Trophoblast cell (in vitro differentiated cells and primary cell): ENCODE results near the gene MTLN.
"Not testable (repeated sequence)": the region's sequence is repeated elsewhere in the genome, so short reads cannot be mapped to it uniquely, and the experiment has no call there.

Source experiments
- DNase-seq, 2 donors: peaks; one replicate each; pipeline ENCODE4 v3.0.0-alpha.2; 2016
- H2AFZ ChIP-seq: 2 replicates; pipeline ENCODE4 v1.6.1; 2013; ENCODE audit warnings: low read length, moderate library complexity, mild to moderate bottlenecking; ENCODE audit not compliant: insufficient read depth, poor library complexity
- H2AK5ac ChIP-seq: 2 replicates; pipeline ENCODE4 v1.6.1; 2013; ENCODE audit warnings: mild to moderate bottlenecking, low read length
- H2BK120ac ChIP-seq: 2 replicates; pipeline ENCODE4 v1.6.1; 2013; ENCODE audit warnings: low read length, mild to moderate bottlenecking, moderate library complexity; ENCODE audit not compliant: insufficient read depth, poor library complexity
- H2BK12ac ChIP-seq: 2 replicates; pipeline ENCODE4 v1.6.1; 2013; ENCODE audit warnings: mild to moderate bottlenecking, low read length, moderate library complexity
- H2BK5ac ChIP-seq: 2 replicates; pipeline ENCODE4 v1.6.1; 2013; ENCODE audit warnings: low read length, low read depth, moderate library complexity, mild to moderate bottlenecking; ENCODE audit not compliant: poor library complexity
- H3K14ac ChIP-seq: 2 replicates; pipeline ENCODE4 v1.6.1; 2013; ENCODE audit warnings: mild to moderate bottlenecking, low read length
- H3K18ac ChIP-seq: 2 replicates; pipeline ENCODE4 v1.6.1; 2013; ENCODE audit warnings: mild to moderate bottlenecking, low read length
- H3K23ac ChIP-seq: 2 replicates; pipeline ENCODE4 v1.6.1; 2013; ENCODE audit warnings: low read length
- H3K27ac ChIP-seq: 2 replicates; pipeline ENCODE4 v1.5.1; 2013; ENCODE audit warnings: low read depth, mild to moderate bottlenecking, inconsistent platforms, low read length, moderate library complexity
- H3K27me3 ChIP-seq: 2 replicates; pipeline ENCODE4 v1.6.1; 2013; ENCODE audit warnings: inconsistent platforms, mild to moderate bottlenecking, low read length, moderate library complexity; ENCODE audit not compliant: insufficient read depth
- H3K36me3 ChIP-seq, 2 experiments: 1 replicate in 1 of 2; 2 replicates in 1 of 2; pipeline ENCODE4 v1.6.1; 2013; ENCODE audit warnings: low read length in 2 of 2, mild to moderate bottlenecking in 2 of 2, moderate library complexity in 1 of 2; ENCODE audit not compliant: insufficient read depth in 2 of 2, control insufficient read depth in 1 of 2
- H3K4ac ChIP-seq: 2 replicates; pipeline ENCODE4 v1.6.1; 2013; ENCODE audit warnings: low read depth, mild to moderate bottlenecking, low read length, moderate library complexity
- H3K4me1 ChIP-seq, 2 experiments: 1 replicate in 1 of 2; 2 replicates in 1 of 2; pipeline ENCODE4 v1.6.1; 2013; ENCODE audit warnings: low read length in 2 of 2, mild to moderate bottlenecking in 2 of 2, moderate library complexity in 1 of 2; ENCODE audit not compliant: insufficient read depth in 2 of 2, control insufficient read depth in 1 of 2
- H3K4me2 ChIP-seq: 2 replicates; pipeline ENCODE4 v1.6.1; 2013; ENCODE audit warnings: inconsistent platforms, mild to moderate bottlenecking, low read length, moderate library complexity
- H3K4me3 ChIP-seq: 2 replicates; pipeline ENCODE4 v1.5.1; 2013; ENCODE audit warnings: mild to moderate bottlenecking, low read depth, low read length, inconsistent platforms
- H3K79me1 ChIP-seq: one replicate; pipeline ENCODE4 v1.6.1; 2013; ENCODE audit warnings: low read length
- H3K79me2 ChIP-seq: 2 replicates; pipeline ENCODE4 v1.6.1; 2013; ENCODE audit warnings: low read length, mild to moderate bottlenecking; ENCODE audit not compliant: control insufficient read depth, insufficient read depth, poor library complexity
- H3K9ac ChIP-seq: 2 replicates; pipeline ENCODE4 v1.6.1; 2013; ENCODE audit warnings: mild to moderate bottlenecking, low read length
- H3K9me3 ChIP-seq: 2 replicates; pipeline ENCODE4 v1.6.1; 2013; ENCODE audit warnings: low read depth, mild to moderate bottlenecking, control low read depth, inconsistent platforms, low read length; ENCODE audit not compliant: insufficient read depth
- H4K12ac ChIP-seq: 2 replicates; pipeline ENCODE4 v1.6.1; 2013; ENCODE audit warnings: low read depth, mild to moderate bottlenecking, low read length, moderate library complexity
- H4K8ac ChIP-seq: 2 replicates; pipeline ENCODE4 v1.6.1; 2013; ENCODE audit warnings: low read depth, mild to moderate bottlenecking, low read length, moderate library complexity
- H4K91ac ChIP-seq: one replicate; pipeline ENCODE4 v1.6.1; 2013; ENCODE audit warnings: low read depth, mild to moderate bottlenecking, low read length, moderate library complexity
- WGBS: extraction: QIAGEN DNeasy Blood & Tissue Kit; methylation state at CpG from one replicate; pipeline ENCODE4 v1.1.7; 2013; ENCODE audit warnings: missing lambda C conversion rate; ENCODE audit not compliant: insufficient read length, insufficient coverage; ENCODE audit errors: extremely low coverage; 5-methylcytosine and 5-hydroxymethylcytosine counted together

MTLN gene

DNA sequence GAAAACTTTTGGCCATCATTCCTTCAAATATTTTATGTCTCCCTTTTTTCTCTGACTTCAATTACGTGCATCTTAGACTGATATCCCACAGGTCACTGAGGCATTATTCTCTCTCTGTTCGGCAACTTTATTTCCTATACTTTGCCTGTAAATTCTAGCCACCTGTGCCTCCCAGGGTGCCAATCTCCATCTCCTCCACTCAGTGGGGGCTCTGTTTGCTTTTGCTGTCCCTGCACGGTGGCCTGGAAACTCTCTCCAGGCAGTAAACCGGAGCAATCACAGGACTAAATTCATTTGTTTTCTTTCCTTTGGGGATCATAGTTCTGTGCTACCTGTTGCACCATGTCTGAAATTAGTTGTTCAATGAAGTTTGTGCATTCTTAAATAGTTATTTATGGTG is 9.6 kb upstream of the MTLN start:
- Histone ChIP-seq H3K4ac (no peak overlapping the region), H2BK120ac (no peak overlapping the region), H3K9me3 (no peaks in the 10 kb centered on the region), H3K79me1 (no peaks in the 10 kb centered on the region), H3K9ac (no peak overlapping the region), H3K79me2 (no peaks in the 10 kb centered on the region), H3K36me3 (no peaks in the 10 kb centered on the region), H2BK5ac (no peak overlapping the region), H3K27ac (no peak overlapping the region), H3K23ac (no peak overlapping the region), H3K4me3 (no peak overlapping the region), H2AFZ (no peak overlapping the region), H3K18ac (no peak overlapping the region), H4K91ac (no peak overlapping the region), H2BK12ac (no peak overlapping the region), H3K14ac (no peak overlapping the region), H3K4me1 (no peaks in the 10 kb centered on the region), H4K8ac (no peak overlapping the region), H4K12ac (no peak overlapping the region), H3K4me2 (no peak overlapping the region), H2AK5ac (no peak overlapping the region), H3K27me3 (no peaks in the 10 kb centered on the region)
- DNase-seq = no peak
- WGBS = no CpG with 5 or more reads among the region's 4 CpGs

DNA sequence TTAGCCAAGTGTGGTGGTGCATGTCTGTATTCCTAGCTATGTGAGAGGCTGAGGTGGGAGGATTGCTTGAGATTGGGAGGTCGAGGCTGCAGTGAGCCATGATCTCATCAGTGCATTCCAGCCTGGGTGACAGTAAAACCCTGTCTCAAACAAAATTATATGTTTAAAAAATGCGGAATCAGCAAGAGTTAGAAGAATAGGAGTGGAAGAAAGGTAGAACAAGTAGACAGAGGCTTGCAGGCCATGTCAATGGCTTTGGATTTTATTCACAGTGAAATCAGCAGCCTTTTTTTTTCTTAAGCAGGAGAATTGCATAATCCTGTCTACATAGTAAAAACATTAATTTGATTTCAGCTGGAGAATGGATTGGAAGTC is 7.8 kb upstream of the MTLN start:
- Histone ChIP-seq H3K4me3 (no peak overlapping the region), H3K4me1 (no peaks in the 10 kb centered on the region), H3K36me3 (no peaks in the 10 kb centered on the region), H3K23ac (no peak overlapping the region), H3K27ac (no peak overlapping the region), H3K9ac (no peak overlapping the region), H3K4ac (no peak overlapping the region), H4K91ac (no peak overlapping the region), H2AK5ac (no peak overlapping the region), H3K9me3 (no peaks in the 10 kb centered on the region), H2BK5ac (no peak overlapping the region), H3K4me2 (no peak overlapping the region), H2AFZ (no peak overlapping the region), H3K18ac (no peak overlapping the region), H4K8ac (no peak overlapping the region), H2BK120ac (no peak overlapping the region), H3K14ac (no peak overlapping the region), H2BK12ac (no peak overlapping the region), H3K79me1 (no peaks in the 10 kb centered on the region), H3K27me3 (no peaks in the 10 kb centered on the region), H4K12ac (no peak overlapping the region), H3K79me2 (no peaks in the 10 kb centered on the region)
- DNase-seq = no peak
- WGBS = no CpG with 5 or more reads among the region's 2 CpGs

DNA sequence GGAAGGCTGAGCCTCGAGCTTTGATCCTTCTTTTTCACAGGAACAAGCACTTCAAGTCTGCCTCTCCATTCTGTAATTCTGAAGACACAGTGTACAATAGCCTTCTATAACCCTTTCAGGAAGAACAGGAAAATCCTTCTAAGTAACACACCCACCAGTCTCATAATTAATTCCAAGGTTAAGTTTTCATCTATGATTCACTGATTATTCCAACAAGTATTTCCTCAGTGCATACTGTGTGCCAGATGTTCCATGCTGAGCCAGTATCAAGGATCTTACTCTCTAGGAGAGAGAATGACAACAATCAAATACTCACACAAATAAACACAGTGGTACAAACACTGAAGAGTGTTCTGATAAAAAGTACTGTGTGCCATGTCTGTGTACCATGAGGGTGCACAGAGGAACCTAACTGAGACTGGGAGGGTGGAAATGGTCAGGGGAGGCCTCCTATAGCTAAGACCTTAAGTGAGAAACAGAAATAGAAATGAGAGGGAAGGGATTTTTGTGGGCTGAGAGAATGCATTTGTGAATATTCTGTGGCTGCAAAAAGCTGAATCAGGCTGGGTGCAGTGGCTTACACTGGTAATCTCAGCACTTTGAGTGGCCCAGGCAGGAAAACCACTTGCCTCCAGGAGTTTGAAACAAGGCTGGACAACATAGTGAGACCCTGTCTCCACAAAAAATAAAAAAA is 7.3 kb upstream of the MTLN start:
- H3K36me3 ChIP-seq = no peaks in the 10 kb centered on the region
- no peak for DNase-seq
- no peak overlapping the region for H2BK5ac ChIP-seq
- H3K79me2 ChIP-seq = no peaks in the 10 kb centered on the region
- H4K12ac ChIP-seq = no peak overlapping the region
- no peak overlapping the region for H3K23ac ChIP-seq
- H2BK120ac ChIP-seq = no peak overlapping the region
- H3K9ac ChIP-seq = no peak overlapping the region
- H4K91ac ChIP-seq = no peak overlapping the region
- no peak overlapping the region for H3K4me3 ChIP-seq
- H3K27me3 ChIP-seq = no peaks in the 10 kb centered on the region
- no peaks in the 10 kb centered on the region for H3K79me1 ChIP-seq
- H2BK12ac ChIP-seq = no peak overlapping the region
- no peaks in the 10 kb centered on the region for H3K9me3 ChIP-seq
- WGBS = no CpG with 5 or more reads among the region's 1 CpG
- no peak overlapping the region for H3K4ac ChIP-seq
- H3K4me2 ChIP-seq = no peak overlapping the region
- H2AFZ ChIP-seq = no peak overlapping the region
- no peaks in the 10 kb centered on the region for H3K4me1 ChIP-seq
- no peak overlapping the region for H3K18ac ChIP-seq
- no peak overlapping the region for H3K14ac ChIP-seq
- no peak overlapping the region for H2AK5ac ChIP-seq
- H4K8ac ChIP-seq = no peak overlapping the region
- H3K27ac ChIP-seq = no peak overlapping the region

DNA sequence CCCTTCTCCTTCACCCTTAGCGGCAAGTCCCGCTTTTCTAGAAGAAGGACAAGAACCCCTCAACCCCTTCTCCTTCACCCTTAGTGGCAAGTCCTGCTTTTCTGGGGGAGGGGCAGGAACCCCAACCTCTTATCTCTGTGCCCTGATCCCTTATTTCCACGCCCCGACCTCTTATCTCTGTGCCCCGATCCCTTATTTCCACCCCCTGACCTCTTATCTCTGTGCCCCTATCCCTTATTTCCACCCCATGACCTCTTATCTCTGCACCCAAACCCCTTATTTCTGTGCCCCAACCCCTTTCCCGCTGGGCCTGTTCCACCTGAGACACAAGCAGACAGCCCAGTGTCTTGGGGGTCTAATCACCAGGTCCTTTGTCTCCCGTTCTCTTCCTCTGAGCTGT is 6.5 kb upstream of the MTLN start:
- not testable (repeated sequence) for H4K8ac ChIP-seq, H3K14ac ChIP-seq, H2AK5ac ChIP-seq, H3K79me2 ChIP-seq, H3K9ac ChIP-seq, H3K23ac ChIP-seq, H3K4me2 ChIP-seq, H3K9me3 ChIP-seq, H2BK12ac ChIP-seq, H2BK120ac ChIP-seq, H3K27ac ChIP-seq, H3K18ac ChIP-seq, H2AFZ ChIP-seq, H3K4me3 ChIP-seq, H4K91ac ChIP-seq, H2BK5ac ChIP-seq, H3K4ac ChIP-seq, H4K12ac ChIP-seq, H3K79me1 ChIP-seq, H3K36me3 ChIP-seq, H3K27me3 ChIP-seq, DNase-seq, H3K4me1 ChIP-seq
- no CpG with 5 or more reads among the region's 7 CpGs for WGBS
